Esophagus mucosa (tissue), 1 donor: ENCODE data around the gene GLCCI1. TPM values are rescaled to one million over a fixed set of nuclear protein-coding genes. Genes with fewer than 3 reads are reported as not detected.

ENCODE experiments used
- ATAC-seq: fragments of 200-7000 bp; cut with Tn5 transposase; one replicate; pipeline ENCODE4 v1.9.1; 2020
- total RNA-seq: library from RNA; stranded (reverse); gene quantifications from one replicate; pipeline ENCODE4 v1.2.4, GENCODE V29; 2023
- donor health status: DM: yes; HTN: yes; CAD: no.

GLCCI1 gene
- total RNA-seq, 1 donor from 2014 or later: 2.7 TPM

- no peak for ATAC-seq
These were observed 4.3 kb upstream of the GLCCI1 start for GRCh38 chr7:7964250-7964649.

DNA sequence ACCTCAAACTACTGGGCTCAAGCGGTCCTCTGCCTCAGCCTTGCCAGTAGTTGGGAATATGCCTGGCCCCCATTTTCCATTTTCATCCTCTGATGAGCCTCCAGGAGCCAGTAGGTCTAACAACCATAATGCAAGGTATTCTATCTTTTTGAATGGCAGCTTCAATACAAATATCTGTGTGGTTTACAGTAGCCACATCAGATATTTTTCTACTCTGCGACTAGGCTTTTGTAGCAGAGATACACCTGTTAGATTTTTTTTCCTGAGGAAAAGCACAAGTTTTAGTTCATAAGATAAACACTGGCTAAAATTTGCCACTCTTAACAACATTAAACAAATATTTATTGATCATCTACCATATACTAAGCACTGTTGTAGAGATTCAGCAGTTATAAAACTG lies 3.9 kb upstream of the GLCCI1 start:
- no peak for ATAC-seq

GRCh38 chr7:7965301-7965700 lies 3.3 kb upstream of the GLCCI1 start:
- no peak for ATAC-seq

GRCh38 chr7:7966141-7966734 lies 2.4 kb upstream of the GLCCI1 start:
- no peak for ATAC-seq

- no peak for ATAC-seq
These were observed 581 bp upstream of the GLCCI1 start for GRCh38 chr7:7967886-7968543.

- ATAC-seq: peak; percentile 19
These were observed 975 bp downstream of the GLCCI1 start for GRCh38 chr7:7969306-7970236.

DNA sequence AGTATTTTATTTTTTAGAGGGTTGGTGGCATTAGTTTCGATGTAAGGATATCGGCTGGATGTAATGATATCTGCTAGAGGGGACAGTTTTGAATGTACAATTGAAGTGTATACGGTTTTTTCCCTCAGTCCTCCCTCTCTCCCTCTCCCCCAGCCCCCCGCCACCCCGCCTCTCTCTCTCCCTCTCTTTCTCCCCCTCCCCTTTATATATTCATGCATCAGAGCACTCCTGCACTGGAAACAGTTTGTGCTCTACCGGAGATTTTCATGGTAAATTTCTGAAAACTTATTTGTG lies 1.6 kb downstream of the GLCCI1 start:
- no peak for ATAC-seq

GRCh38 chr7:7970531-7971307 lies 2.1 kb downstream of the GLCCI1 start:
- ATAC-seq: no peak

GRCh38 chr7:7971308-7972040 lies 2.9 kb downstream of the GLCCI1 start:
- ATAC-seq: no peak

GRCh38 chr7:7972128-7972527 lies 3.5 kb downstream of the GLCCI1 start:
- ATAC-seq: no peak

DNA sequence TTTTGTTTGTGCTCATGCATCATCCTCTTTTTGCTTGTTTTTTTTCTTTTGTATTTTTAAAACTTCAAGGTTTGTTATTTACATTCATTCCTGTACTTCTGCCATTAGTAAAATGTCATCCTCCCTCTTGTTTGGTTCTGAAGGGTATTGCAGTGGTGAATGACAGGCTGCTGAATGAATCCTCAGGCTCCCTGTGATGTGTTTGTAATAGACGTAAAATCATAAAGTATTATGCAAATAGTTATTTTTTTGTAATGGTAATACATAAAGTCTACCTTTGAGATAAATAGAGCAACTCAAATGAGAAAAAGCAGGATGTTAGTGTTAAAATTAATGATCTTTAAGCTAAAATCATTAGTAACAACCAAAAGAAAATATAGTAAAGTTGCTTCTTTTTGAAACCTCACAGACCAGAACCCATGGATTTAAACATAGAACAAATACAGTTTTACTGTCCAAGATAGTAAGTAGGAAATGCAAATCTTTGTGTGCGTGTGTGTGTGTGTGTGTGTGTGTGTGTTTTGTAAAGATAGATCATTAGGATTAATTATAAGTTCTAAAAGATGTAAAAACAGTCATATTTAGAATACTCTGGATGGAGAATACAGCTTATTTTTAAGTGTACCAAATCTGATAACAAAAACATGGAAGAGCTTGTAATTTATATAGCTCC lies 4.5 kb downstream of the GLCCI1 start:
- ATAC-seq: no peak

- no peak for ATAC-seq
These were observed 8.1 kb downstream of the GLCCI1 start for GRCh38 chr7:7976677-7977076.

- no peak for ATAC-seq
These were observed 9.2 kb downstream of the GLCCI1 start for GRCh38 chr7:7977774-7978173.

DNA sequence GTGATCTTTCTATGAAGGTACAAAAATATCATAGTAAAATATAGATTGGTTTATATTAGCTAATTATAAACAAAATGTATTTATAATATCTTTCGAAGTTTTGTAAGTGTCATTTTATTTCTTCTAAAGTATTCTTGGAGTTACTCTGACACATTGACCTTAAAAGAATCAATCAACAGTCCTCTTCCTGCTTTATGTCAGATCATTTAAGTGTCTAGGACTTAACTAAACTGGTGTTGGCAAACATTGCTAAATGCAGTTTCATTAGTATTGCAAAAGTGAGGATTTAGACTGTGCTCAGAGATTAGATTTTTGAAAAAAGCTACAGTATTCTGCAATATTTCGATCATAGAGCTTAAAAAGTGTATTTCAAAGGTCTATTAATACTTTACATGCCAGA lies 10.3 kb downstream of the GLCCI1 start:
- ATAC-seq: no peak

- ATAC-seq: no peak
These were observed 11.0 kb downstream of the GLCCI1 start for GRCh38 chr7:7979558-7979957.

DNA sequence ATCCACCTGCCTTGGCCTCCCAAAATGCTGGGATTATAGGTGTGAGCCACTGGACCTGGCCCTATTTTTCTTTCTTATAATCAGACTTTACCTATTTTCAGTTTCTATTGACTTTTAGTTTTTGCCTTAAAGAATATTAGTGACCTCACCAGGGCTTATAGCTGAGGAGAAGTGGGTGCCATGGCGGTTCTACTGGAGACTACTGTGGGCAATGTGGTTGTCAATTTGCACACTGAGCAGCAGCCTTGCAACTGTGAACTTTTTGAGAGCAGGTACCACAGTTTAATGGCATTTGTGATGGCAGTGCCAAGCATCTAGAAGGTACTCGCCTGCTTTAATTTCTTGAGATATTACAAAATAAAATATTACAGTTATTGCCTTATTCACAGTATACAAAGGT lies 11.5 kb downstream of the GLCCI1 start:
- no peak for ATAC-seq

- ATAC-seq: no peak
These were observed 14.3 kb downstream of the GLCCI1 start for GRCh38 chr7:7982904-7983303.

GRCh38 chr7:7984424-7984823 lies 15.8 kb downstream of the GLCCI1 start:
- ATAC-seq: no peak

GRCh38 chr7:7988706-7989105 lies 20.1 kb downstream of the GLCCI1 start:
- ATAC-seq: no peak

DNA sequence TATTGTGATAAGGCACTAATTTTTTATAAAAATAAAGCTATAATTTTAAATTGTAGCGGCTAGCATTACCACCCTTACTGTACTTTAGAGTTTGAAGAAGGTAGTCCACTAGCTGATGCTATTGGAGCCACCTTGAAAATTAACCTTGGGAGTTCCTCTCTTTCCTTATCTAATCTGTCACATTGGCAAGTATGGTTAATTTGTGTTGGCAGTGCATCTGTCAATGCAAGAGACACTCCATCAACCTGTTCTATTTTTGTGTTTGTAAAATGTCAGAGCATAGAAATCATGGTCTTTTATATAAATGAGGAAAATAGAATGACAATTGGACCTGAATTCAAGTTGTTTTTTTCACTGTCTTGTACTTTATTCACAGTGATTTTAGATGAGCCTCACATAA lies 20.5 kb downstream of the GLCCI1 start:
- no peak for ATAC-seq

- no peak for ATAC-seq
These were observed 21.2 kb downstream of the GLCCI1 start for GRCh38 chr7:7989616-7990440.
